ENCODE measurements around the gene ZNF584. TPM values are rescaled to one million over a fixed set of nuclear protein-coding genes. Genes with fewer than 3 reads are reported as not detected.
"Not testable (repeated sequence)": the region's sequence is repeated elsewhere in the genome, so short reads cannot be mapped to it uniquely, and the experiment has no call there.

The ZNF584 gene
- total and polyA plus RNA-seq, 7 donors: 3.0 to 21.4 (median 8.2) TPM

GRCh38 chr19:58400316-58400915 lies 8.0 kb upstream of the ZNF584 start:
- TF ChIP-seq POLR2A (IDR thresholded peaks at IDR 0.05) (no peak), EP300 (IDR thresholded peaks at IDR 0.05) (no peak), POLR2AphosphoS5 (IDR thresholded peaks at IDR 0.05) (no peak), CTCF (IDR thresholded peaks at IDR 0.05) (no peak)
- Histone ChIP-seq H3K4me1 (peaks cover 0 to 29% (median 25%) of the 10 kb centered on the region in 4 donors), H3K4me3 (peak overlapping the region; percentile 47 to 66 (median 58)), H3K27ac (peak overlapping the region; percentile 38 to 78 (median 58)), H3K27me3 (peaks cover 9 to 28% (median 23%) of the 10 kb centered on the region in 3 donors), H3K36me3 (peaks cover 0 to 1% (median 0%) of the 10 kb centered on the region in 4 donors), H3K9me3 (no peaks in the 10 kb centered on the region)
- DNase-seq: peak; percentile 59
- 61 to 64% methylated on average over 18 of the region's 18 CpGs for WGBS, 2 donors
- intact Hi-C loops (cut with DNase I): loop anchor here (2.0 kb wide), 1 partner anchor 38 kb away; the partner anchor contains the start of gene ZNF497

GRCh38 chr19:58400916-58401839 lies 7.3 kb upstream of the ZNF584 start:
- peak; percentile 100 for DNase-seq
- peaks cover 0 to 24% (median 21%) of the 10 kb centered on the region in 4 donors for H3K4me1 ChIP-seq
- H3K9me3 ChIP-seq: no peaks in the 10 kb centered on the region
- H3K4me3 ChIP-seq: peak overlapping the region; percentile 47 to 66 (median 58)
- H3K27me3 ChIP-seq: peaks cover 9 to 20% (median 15%) of the 10 kb centered on the region in 3 donors
- TF ChIP-seq POLR2AphosphoS5 (IDR thresholded peaks at IDR 0.05): peak; percentile 66 to 87 (median 76)
- no peak for TF ChIP-seq CTCF (IDR thresholded peaks at IDR 0.05)
- TF ChIP-seq EP300 (IDR thresholded peaks at IDR 0.05): no peak
- TF ChIP-seq POLR2A (IDR thresholded peaks at IDR 0.05): peak in 1 of 2 donors; percentile 48
- whole genome bisulfite sequencing, 2 donors: 2 to 3% methylated on average over 80 of the region's 80 CpGs
- no peaks in the 10 kb centered on the region for H3K36me3 ChIP-seq
- peak overlapping the region; percentile 76 to 82 (median 78) for H3K27ac ChIP-seq
- intact Hi-C loops (cut with DNase I): loop anchor here (1.0 to 2.0 kb wide), 2 partner anchors 14 to 38 kb away; partner anchors contain the start of genes RPS5 and ZNF497

GRCh38 chr19:58401840-58402421 lies 6.5 kb upstream of the ZNF584 start:
- H3K4me3 ChIP-seq: peak overlapping the region; percentile 45 to 66 (median 58)
- H3K4me1 ChIP-seq: peaks cover 0 to 23% (median 18%) of the 10 kb centered on the region in 4 donors
- intact Hi-C loops (cut with DNase I): loop anchor here (1.0 to 2.0 kb wide), 2 partner anchors 15 to 39 kb away; partner anchors contain the start of genes RPS5 and ZNF497
- H3K36me3 ChIP-seq: no peaks in the 10 kb centered on the region
- H3K27ac ChIP-seq: peak overlapping the region; percentile 76 to 82 (median 78)
- H3K27me3 ChIP-seq: peaks cover 5 to 13% (median 10%) of the 10 kb centered on the region in 3 donors
- WGBS, 2 donors: 30 to 31% methylated on average over 23 of the region's 23 CpGs
- H3K9me3 ChIP-seq: no peaks in the 10 kb centered on the region
- TF ChIP-seq POLR2AphosphoS5 (IDR thresholded peaks at IDR 0.05) (no peak), POLR2A (IDR thresholded peaks at IDR 0.05) (no peak), CTCF (IDR thresholded peaks at IDR 0.05) (no peak), EP300 (IDR thresholded peaks at IDR 0.05) (no peak)
- peak; percentile 50 for DNase-seq

GRCh38 chr19:58403920-58404478 lies 4.5 kb upstream of the ZNF584 start:
- peak; percentile 39 for DNase-seq
- H3K27me3 ChIP-seq; H3K9me3 ChIP-seq; H3K27ac ChIP-seq; H3K4me3 ChIP-seq; H3K36me3 ChIP-seq; intact Hi-C loops (cut with DNase I): not testable (repeated sequence)
- WGBS, 2 donors: 62 to 74% methylated on average over 5 of the region's 5 CpGs
- peaks cover 0 to 36% (median 27%) of the 10 kb centered on the region in 4 donors for H3K4me1 ChIP-seq

Measured in sigmoid colon (tissue), 7 donors.